Right cardiac atrium (tissue), 5 donors: ENCODE measurements around the gene ZBTB22. TPM values are rescaled to one million over a fixed set of nuclear protein-coding genes. Genes with fewer than 3 reads are reported as not detected.
"Not testable (repeated sequence)": the region's sequence is repeated elsewhere in the genome, so short reads cannot be mapped to it uniquely, and the experiment has no call there.

Experiments used
- ATAC-seq, 2 donors: fragments of 200-7000 bp; cut with Tn5 transposase; one replicate each; pipeline versions ENCODE4 v1.8.0 to v1.9.1; 2020; ENCODE audit warnings: moderate library complexity in 2 of 2, mild to moderate bottlenecking in 1 of 2
- DNase-seq, 3 donors: peaks; one replicate each; pipeline ENCODE4 v3.0.0-alpha.2; 2020
- H3K27ac ChIP-seq: one replicate; pipeline ENCODE4 v1.5.1; 2013; ENCODE audit warnings: mild to moderate bottlenecking, low read length, control low read depth, moderate library complexity
- H3K27me3 ChIP-seq: one replicate; pipeline ENCODE4 v1.6.1; 2013; ENCODE audit not compliant: control insufficient read depth, insufficient read depth
- H3K4me1 ChIP-seq: one replicate; pipeline ENCODE4 v1.6.1; 2013; ENCODE audit warnings: low read length; ENCODE audit not compliant: control insufficient read depth, insufficient read depth
- H3K4me3 ChIP-seq: one replicate; pipeline ENCODE4 v1.5.1; 2013; ENCODE audit warnings: low read length, control low read depth
- H3K9me3 ChIP-seq: one replicate; pipeline ENCODE4 v1.6.1; 2013; ENCODE audit warnings: low read length; ENCODE audit not compliant: control insufficient read depth
- WGBS: extraction: QIAGEN DNeasy Blood & Tissue Kit; methylation state at CpG from one replicate; pipeline ENCODE4 v1.1.7; 2013; 5-methylcytosine and 5-hydroxymethylcytosine counted together
- intact Hi-C, 4 donors: fragments of 100-400 bp; cut with DNase I; formaldehyde crosslinking; loops; one replicate each; pipeline versions ENCODE4 v1.11.0 to v1.14.0; 2022 to 2023
- polyA plus RNA-seq: library from polyadenylated mRNA; stranded (reverse); fragments of 200-250 nt; gene quantifications from one replicate; pipeline ENCODE4 v1.2.3, GENCODE V29; 2013
- total RNA-seq, 4 donors: library from RNA; stranded (reverse); fragmentation: NEBNext Ultra II Directional; extraction: Animal tissue kit (Norgen Biotek cat#: 25700); gene quantifications; one replicate each; pipeline ENCODE4 v1.2.1, GENCODE V29; 2021
- donor health status: healthy with polysubstance abuse.
- donor health status: DM: no; HTN: yes; CAD: no.
- donor health status: DM: no; HTN: no; CAD: no.
- donor health status: DM: no; HTN: yes; CAD: no; lungs with severe emphysema.
- donor health status: DM: yes; HTN: yes; CAD: no.

Gene ZBTB22
- total and polyA plus RNA-seq, 5 donors: 12.5 to 18.2 (median 14.9) TPM

- peak overlapping the region; percentile 76 for H3K27ac ChIP-seq
- no peaks in the 10 kb centered on the region for H3K27me3 ChIP-seq
- ATAC-seq: no peak
- no peaks in the 10 kb centered on the region for H3K4me1 ChIP-seq
- DNase-seq: no peak
- intact Hi-C loops: no loop called here
- H3K9me3 ChIP-seq: no peaks in the 10 kb centered on the region
- H3K4me3 ChIP-seq: peak overlapping the region; percentile 38
These were observed 41.0 kb downstream of the ZBTB22 start for GRCh38 chr6:33276581-33276863.

- 80% methylated on average over 16 of the region's 16 CpGs for WGBS
- Histone ChIP-seq H3K4me3 (peak overlapping the region; percentile 38), H3K27ac (peak overlapping the region; percentile 76)
- H3K27me3 ChIP-seq, DNase-seq, H3K9me3 ChIP-seq, intact Hi-C loops, H3K4me1 ChIP-seq, ATAC-seq: not testable (repeated sequence)
These were observed 41.6 kb downstream of the ZBTB22 start for GRCh38 chr6:33275795-33276580.

DNA sequence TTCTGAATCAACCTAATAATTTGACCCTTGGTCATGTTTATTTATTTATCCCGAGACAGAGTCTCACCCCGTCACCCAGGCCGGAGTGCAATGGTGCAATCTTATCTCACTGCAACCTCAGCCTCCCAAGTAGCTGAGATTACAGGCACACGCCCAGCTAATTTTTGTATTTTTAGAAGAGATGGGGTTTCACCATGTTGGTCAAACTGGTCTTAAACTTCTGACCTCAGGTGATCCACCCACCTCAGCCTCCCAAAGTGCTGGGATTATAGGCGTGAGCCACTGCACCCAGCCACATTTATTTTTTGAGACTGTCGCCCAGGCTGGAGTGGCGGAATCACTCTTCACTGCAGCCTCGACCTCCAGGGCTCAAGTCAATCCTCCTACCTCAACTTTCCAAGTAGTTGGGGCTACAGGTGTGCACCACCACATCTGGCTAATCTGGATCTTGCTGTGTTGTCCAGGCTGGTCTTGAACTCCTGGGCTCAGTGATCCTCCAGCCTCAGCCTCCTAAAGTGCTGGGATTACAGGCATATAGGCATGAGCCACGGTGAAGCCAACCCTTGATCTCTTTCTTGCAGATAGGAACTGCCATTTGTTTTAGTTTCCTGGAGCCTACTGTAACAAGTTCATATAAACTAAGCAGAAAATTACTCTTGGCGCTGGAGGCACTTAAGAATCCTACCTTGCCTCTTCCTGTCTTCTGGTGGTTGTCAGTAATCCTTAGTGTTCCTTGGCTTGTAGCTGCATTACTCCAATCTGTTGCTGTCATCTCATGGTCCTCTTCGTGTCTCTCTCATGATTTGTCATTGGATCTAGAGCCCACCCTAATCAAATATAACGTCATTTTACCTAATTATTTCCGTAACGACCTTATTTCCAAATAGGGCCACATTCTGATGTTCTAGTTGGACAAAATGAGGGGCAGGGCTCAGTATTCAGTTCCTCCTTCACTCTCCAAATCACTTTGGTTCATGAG, 43.3 kb downstream of the ZBTB22 start:
- Histone ChIP-seq H3K4me1 (no peaks in the 10 kb centered on the region), H3K27ac (no peak overlapping the region), H3K9me3 (no peaks in the 10 kb centered on the region), H3K27me3 (no peaks in the 10 kb centered on the region), H3K4me3 (no peak overlapping the region)
- WGBS: 66% methylated on average over 14 of the region's 14 CpGs
- DNase-seq (no peak), ATAC-seq (no peak)
- intact Hi-C loops: no loop called here

GRCh38 chr6:33273129-33273923, 44.2 kb downstream of the ZBTB22 start:
- Histone ChIP-seq H3K4me3 (no peak overlapping the region), H3K4me1 (no peaks in the 10 kb centered on the region), H3K27ac (no peak overlapping the region), H3K9me3 (no peaks in the 10 kb centered on the region), H3K27me3 (no peaks in the 10 kb centered on the region)
- ATAC-seq (no peak), DNase-seq (no peak)
- 62% methylated on average over 11 of the region's 11 CpGs for WGBS
- intact Hi-C loops: no loop called here

GRCh38 chr6:33272275-33273128, 45.0 kb downstream of the ZBTB22 start:
- intact Hi-C loops: no loop called here
- peak overlapping the region; percentile 96 for H3K4me3 ChIP-seq
- WGBS: 11% methylated on average over 22 of the region's 22 CpGs
- no peaks in the 10 kb centered on the region for H3K9me3 ChIP-seq
- H3K27ac ChIP-seq: peak overlapping the region; percentile 84
- no peak for DNase-seq
- peak; percentile 17 to 28 for ATAC-seq
- H3K4me1 ChIP-seq: no peaks in the 10 kb centered on the region
- H3K27me3 ChIP-seq: no peaks in the 10 kb centered on the region

- peak; percentile 92 to 95 (median 94) for DNase-seq
These were observed 45.9 kb downstream of the ZBTB22 start, which contains the start of the genes RPS18 and VPS52 for GRCh38 chr6:33271468-33272274. Gene RPS18, plus strand, starts transcription at chr6:33272075. Its CDS starts 45 bp downstream, at chr6:33272120. Gene VPS52, minus strand, starts transcription at chr6:33271876. Its CDS starts 201 bp downstream, at chr6:33271675.

DNA sequence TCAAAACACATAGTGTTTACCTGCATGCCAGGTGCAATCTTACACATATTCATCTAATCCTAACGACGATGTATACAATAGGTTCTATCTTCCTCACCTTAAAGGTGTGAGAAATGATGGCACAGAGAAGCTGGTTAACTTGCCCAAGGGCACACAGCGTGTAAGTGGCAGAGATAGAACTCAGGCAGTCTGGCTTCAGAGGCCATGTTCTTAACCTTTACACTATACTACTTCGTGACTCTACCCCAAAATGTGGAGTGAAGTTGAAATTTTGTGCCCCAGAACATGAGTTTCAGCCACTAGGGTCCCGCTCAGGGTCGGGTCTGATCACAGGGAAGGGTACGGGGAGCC, 46.5 kb downstream of the ZBTB22 start:
- Histone ChIP-seq H3K9me3 (no peaks in the 10 kb centered on the region), H3K27me3 (no peaks in the 10 kb centered on the region), H3K27ac (peak overlapping the region; percentile 87), H3K4me1 (no peaks in the 10 kb centered on the region), H3K4me3 (peak overlapping the region; percentile 72)
- no peak for DNase-seq
- 5% methylated on average over 7 of the region's 7 CpGs for WGBS
- intact Hi-C loops: no loop called here
- peak; percentile 6 to 18 for ATAC-seq

More at GRCh38 chr6:33271468-33272274, 45.9 kb downstream of the ZBTB22 start, which contains the start of the genes RPS18 and VPS52:
- Histone ChIP-seq H3K4me1 (no peaks in the 10 kb centered on the region), H3K27ac (peak within 1 kb of the TSS; percentile 87), H3K9me3 (no peaks in the 10 kb centered on the region), H3K4me3 (peak within 1 kb of the TSS; percentile 96), H3K27me3 (no peaks in the 10 kb centered on the region)
- ATAC-seq: peak; percentile 96 to 97
- intact Hi-C loops: no loop called here
- WGBS: under 1% methylated on average over 48 of the region's 48 CpGs
